Activated CD8-positive, alpha-beta memory T cell treated with anti-CD3 and anti-CD28 coated beads, Interleukin-2, amount 50 U/mL, for 4 hours (primary cell): ENCODE measurements around the gene CHTF18.
"Not testable (repeated sequence)": the region's sequence is repeated elsewhere in the genome, so short reads cannot be mapped to it uniquely, and the experiment has no call there.

Experiments
- DNase-seq: peaks from one replicate; pipeline ENCODE4 v3.0.0-alpha.2; 2020

CHTF18 gene

DNA sequence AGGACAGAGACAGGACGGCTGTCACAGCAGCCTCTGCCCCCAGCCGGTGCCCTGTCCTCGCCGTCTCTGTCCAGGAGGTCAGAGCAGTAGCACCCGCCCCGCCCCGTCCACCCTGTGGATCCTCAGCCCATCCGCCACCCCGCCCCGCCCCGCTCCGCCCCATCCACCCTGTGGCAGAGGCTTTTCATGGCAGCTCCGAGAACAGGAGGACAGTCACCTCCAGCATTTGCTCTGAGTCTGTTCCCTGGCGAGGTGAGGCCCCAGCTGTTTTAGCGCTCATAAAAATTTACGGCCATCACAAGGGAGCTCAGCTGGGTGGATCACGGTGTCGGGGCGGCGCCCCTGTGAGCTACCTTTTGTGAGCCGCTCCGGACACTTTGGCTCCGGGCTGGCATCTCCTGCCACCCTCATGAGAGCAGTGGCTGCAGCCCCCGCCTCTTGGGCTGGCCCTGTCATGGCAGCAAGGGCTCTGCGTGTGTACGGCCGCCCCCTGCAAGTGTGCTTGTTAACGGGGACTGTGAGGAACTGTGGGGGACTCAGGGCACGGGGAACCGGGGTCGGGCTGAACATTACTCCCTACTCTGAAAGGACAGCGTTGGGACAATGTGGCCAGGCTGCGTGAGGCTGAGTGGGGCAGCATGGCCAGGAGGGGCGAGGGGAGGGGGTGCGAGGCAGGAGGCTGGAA is 44.4 kb downstream of the CHTF18 start:
- DNase-seq: no peak

DNA sequence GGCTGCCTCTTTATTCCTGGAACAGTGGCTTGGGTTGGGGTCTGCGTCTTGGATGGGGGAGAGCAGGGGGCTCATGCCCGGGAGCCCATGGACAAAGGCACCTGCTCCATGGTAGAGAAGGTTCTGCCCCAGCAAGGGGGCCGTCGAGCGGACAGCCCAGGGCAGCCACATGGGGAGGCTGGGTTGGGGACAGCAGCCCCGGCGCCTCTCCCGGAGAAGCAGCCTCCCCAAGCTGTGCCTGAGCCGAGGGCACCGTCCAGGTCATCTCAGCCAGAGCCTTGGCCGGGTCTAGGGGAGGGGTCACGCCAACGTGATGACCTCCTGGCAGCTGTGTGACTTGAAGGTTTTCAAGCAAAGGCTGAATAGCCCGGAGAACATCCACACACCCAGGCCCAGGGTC is 45.0 kb downstream of the CHTF18 start:
- DNase-seq: no peak

DNA sequence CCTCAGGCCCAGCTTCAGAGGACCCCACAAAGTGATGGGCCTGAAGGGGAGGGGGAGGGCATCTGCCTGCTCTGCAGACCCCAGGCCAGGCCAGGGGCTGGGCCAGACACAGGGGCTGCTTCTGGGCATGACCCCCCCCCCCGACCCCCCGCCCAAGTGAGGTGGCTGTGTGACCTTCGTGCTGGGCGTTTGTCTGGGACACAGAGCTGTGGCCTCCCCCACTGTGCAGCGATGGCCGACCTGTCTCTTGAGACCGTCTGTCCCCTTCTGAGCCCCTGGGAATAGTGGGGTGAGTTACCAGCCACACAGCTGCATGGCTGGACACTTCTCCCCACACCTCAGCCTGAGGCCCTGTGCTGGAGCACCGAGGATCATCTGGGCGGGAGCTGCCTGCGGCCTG is 47.0 kb downstream of the CHTF18 start:
- no peak for DNase-seq

DNA sequence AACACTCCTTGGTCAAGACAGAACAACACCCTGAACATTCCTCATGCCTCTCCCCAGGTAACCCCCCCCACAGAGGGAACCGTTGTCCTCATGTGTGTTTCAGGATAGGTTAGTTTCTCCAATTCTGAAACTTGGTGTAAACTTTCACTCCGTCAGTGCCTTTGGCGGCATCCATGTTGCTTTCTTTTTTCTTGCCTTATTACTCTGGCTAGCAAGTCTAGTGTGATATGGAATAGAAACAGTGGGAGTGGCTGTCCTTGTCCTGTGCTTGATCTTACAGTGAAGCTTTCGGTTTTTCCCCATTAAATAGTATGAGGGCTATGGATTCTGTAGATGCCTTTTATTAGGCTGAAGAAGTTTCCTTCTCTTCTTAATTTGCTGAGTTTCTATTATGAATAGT is 47.8 kb downstream of the CHTF18 start:
- no peak for DNase-seq

DNA sequence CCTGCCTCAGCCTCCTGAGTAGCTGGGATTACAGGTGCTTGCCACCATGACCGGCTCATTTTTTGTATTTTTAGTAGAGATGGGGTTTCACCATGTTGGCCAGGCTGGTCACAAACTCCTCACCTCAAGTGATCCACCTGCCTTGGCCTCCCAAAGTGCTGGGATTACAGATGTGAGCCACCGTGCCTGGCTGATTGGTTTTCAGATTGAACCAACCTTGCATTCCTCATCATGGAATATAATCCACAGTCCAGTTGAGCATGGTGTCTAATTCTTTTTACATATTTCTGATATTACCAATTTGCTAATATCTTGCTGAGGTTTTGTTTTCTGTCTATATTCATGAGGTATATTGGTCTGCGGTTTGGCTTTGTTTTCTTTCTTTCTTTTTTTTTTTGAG is 48.4 kb downstream of the CHTF18 start:
- DNase-seq: not testable (repeated sequence)

DNA sequence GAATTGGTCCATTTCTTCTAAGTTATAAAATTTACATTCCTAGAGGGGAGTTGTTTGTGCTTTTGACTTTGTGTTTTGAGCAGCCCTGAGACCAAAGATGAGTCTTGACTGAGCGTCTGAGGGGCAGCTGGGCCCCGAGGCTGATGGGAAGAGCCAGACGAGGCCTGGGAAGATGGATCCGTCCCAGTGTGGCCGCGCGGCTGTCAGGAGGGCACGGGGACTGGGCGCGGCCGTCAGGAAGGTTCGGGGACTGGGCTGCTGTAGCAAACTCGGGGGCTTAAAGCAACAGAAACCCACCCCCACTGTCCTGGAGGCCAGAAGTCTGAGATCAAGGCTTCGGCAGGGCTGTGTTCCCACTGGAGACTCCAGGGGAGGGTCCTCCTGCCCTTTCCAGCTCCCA is 50.3 kb downstream of the CHTF18 start:
- DNase-seq: no peak

DNA sequence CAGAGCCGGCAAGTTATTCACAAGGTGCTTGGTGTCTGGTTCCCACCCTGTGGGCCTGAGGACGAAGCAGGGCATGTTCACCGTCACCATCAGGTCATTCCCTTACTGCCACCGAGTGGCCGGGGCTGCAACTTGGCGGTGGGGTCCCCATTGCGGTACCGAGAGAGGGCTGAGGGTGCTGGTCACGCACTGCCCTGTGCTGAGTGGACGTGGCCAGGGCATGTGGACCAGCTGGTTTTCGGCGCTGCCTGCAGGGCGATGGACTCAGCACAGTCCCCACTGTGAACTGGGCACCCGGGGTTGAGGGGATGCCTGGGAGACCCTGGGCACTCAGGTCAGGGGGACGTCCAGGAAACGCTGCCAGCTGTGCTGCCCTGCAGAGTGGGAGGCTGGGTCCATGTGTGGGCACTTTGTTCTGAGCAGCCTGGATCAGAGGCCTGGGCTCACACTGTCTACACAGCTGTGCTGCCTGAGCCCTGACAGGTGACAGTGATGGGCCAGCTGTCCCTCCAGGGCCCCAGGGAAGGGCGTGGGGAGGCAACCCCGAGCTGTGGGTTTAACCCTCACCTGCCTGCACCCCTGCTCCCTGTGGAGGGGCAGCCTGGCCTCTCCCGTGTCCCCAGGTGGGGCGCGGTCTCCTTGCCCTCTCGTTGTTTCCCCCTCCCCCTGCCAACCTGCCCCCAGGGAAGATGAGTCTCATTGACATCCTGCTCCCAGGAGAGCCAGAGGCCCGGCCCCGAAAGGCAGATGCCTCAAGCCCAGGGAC is 51.4 kb downstream of the CHTF18 start:
- no peak for DNase-seq

DNA sequence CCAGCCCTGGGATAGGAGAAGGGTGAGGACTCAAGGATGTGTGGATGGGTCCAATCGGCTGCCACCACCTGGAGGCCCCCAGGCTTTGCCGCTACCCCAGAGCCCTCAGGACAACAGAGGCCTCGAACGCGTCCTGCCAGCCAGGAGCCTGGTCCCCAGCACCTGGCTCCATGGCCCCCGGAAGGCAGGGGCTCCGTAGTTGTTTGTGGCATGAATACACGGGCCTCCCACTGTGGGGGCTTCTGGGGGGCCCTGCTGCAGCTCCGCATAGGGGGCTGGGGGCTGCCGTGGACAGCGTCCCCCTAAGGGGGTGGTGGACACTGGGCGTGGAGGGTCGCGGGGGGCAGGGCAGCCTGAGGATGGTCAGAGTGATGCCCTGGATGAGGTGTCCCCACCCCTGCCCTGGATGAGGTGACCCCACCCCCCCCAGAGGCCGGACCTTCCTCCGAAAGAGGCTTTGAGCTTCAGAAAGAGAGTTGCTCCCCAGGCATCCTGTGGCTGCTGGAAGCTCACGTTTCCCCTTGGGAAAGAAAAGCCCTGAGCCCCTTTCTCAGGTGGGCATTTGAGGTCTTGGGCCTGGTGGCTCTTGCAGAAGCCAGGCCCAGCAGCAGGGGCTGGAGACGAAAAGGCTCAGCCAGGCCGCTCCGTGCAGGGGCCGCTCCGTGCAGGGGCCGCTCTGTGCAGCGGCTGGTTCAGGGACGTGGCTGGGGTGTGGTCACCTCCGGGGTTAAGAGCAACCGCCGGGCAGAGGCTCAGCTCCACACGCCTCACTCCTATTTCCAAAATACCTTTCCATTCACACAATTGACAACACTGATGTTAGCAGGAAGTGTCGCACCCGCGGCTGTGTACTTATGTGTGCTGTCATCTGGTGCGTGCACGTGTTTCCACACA is 52.4 kb downstream of the CHTF18 start:
- no peak for DNase-seq

DNA sequence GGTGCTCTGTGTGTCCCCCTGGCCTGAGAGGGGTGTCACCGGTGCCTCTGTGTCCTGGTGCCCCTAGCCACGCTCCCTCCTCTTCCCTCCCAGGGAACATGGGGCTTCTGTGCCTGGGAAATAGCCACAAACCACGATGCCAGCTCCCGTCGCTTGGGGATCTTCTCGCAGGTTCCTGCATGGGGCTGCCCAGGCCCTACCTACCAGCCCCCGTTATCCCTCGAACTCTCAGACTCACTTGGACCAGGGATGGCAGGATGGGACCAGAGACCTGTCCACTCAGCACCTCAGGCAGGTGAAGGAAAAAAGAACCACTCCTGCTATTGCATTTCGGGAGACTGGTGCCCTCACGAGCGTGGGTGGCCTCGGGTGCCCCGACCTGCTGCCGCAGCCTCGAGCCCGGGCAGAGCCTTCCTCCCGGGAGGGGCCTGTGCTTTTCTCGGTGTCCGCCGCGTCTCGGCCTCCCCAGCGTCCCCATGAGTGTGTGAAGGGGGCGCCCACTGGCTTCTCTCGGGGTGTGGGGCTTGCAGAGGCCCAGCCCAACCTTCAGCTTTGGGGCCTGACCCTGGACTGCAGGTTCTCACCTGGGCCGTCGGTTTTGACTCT is 53.1 kb downstream of the CHTF18 start:
- DNase-seq: no peak

DNA sequence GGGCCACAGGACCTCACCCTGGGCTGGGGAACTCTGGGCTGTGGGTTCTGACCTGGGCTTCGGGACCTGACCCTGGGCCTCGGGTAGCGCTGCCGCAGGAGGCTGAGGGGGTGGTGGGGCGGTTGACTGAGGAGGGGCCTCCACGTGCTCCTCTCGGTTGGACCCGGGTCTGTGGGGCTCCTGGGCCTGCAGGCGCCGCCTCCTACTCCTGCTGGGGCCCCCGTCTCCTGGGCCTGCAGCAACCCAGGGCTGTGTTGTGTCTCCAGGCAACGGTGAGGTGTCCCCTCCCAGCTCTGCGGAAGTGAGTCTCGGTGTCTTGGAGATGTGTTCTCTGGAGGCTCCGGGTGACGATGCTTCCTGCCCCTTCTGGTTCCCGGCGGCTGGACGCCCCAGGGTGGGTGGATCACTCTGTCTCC is 53.6 kb downstream of the CHTF18 start:
- DNase-seq: no peak

DNA sequence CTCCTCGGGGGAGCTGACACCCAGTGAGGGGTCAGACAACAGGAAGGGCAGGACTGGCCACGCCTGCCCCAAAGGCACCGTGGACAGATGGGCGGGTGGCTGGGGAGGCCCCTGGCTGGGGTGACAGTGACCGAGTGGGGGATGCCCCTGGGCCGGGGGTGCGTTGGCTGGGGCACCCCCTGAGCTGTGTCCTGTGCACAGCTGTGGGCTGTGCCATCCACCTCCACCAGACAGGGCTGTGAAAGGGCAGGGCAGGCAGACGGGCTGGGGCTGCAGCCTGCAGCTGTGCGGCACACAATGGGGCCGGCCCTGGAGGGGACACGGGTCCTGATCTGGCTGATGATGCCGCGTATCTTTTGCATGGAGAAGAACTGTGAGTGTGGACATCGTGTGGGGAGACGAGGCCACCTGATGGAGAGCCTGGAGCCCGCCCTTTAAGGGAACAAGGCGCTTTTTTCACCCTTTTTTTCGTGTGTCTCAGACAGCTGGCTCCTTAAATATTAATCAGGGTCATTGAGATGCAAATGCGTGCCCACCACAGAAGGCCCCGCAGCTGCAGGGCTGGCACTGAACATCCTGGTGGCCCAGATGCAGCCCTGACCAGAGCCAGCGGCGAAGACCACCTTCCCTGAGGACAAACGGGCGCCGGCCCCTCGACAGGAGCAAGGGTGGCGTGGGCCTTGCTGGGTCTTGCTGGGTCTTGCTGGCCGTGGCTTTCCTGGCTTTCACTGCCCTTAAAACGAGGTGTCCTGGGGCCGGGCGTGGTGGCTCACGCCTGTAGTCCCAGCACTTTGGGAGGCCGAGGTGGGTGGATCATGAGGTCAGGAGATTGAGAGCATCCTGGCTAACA is 54.5 kb downstream of the CHTF18 start:
- DNase-seq: no peak

DNA sequence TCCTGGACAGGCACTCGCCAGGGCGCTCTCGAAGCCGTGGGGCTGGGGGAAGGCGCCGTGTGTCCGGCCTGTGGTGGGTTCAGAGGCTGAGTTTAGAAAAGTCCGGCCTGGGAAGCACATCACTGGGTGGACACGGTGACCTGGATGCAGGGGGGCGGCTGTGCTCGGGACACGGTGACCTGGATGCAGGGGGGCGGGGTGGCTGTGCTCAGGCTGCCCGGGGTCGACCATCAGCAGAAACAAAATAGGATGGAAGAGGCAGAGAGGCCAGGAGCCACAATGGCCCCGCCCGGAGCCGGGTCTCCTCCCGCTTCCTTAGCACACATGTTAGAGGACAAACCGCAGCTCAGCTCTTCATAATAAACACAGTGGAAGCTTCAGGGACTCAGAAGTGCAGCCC is 55.4 kb downstream of the CHTF18 start:
- DNase-seq: no peak

DNA sequence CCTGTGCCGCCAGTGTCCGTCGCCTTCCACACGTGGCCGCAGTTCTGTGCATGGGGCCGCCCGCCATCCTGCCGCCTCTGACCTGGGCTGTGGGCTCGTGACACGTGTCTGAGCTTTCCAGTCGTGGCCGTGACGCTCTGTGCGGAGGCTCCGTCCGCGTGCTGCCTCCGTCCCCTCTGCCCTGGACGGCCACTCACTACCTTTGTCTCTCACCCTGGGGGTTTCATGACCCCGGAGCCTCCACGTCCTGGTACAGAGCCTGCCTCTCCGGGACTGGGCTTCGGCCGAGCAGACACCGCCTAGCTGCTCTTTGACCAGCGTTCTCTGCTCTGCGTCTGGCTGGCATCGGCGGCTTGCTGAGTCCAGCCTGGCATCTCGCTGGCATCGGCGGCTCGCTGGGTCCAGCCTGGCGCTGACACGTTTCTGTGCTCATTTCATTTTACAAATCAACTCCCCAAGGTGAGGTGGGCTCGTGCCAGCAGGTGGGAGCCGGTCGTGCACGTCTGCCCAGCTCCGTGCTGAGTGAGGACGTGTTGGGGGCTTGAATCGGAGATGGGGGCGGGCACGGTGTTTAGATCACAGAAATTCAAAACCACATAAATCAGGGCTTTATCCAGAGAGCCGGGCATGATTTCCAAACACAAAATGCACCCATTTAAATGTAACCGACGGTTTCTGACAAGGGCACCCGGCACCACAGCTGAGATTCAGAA is 56.4 kb downstream of the CHTF18 start:
- DNase-seq: no peak

DNA sequence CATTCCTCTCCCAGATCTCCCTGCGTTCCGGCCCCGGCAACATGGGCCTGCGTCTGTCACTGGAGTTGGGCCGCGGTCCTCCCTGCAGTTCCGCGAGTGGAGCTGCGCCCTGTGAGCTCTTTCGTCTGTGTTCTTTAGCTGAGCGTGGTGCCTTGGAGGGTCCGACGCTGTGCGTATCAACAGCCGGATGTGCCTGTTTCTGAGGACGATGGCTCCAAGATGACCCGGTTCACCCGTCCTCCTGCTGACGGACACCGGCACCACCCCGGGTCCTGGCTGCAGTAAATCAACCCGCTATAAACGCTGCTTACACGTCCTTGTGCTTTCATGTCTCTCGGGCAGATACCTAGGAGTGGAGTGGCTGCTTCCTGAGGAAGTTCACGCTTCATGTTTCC is 56.9 kb downstream of the CHTF18 start:
- no peak for DNase-seq

DNA sequence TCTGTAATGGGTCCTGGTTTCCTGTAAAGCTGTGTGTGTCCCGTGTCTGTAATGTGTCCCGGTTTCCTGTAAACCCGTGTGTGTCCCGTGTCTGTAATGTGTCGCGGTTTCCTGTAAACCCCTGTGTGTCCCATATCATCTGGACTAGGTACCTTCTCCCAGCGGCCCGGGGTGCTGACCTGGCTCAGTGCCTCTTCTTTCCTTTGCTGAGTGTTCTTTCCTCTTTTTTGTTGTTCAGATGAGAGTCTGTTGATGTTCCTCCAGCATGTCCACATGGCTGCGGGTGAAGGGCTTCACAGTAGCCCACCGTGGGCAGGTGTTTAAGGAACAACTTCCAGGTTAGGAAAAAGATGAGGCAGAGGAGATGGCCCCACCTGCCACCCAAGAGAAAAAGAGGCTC is 58.7 kb downstream of the CHTF18 start:
- no peak for DNase-seq
